GM12801 (cell line): Measurements from ENCODE around the gene IFNLR1.

Experiments used
- TF ChIP-seq, protein P1 (sequence below): IDR thresholded peaks from one replicate; pipeline ENCODE4 v1.5.1; 2011; ENCODE audit warnings: control low read depth; ENCODE audit not compliant: insufficient read length; ENCODE audit errors: extremely low read depth

Gene IFNLR1

GRCh38 chr1:24212376-24212775 lies 25.3 kb upstream of the IFNLR1 start:
- TF ChIP-seq, protein P1, sequence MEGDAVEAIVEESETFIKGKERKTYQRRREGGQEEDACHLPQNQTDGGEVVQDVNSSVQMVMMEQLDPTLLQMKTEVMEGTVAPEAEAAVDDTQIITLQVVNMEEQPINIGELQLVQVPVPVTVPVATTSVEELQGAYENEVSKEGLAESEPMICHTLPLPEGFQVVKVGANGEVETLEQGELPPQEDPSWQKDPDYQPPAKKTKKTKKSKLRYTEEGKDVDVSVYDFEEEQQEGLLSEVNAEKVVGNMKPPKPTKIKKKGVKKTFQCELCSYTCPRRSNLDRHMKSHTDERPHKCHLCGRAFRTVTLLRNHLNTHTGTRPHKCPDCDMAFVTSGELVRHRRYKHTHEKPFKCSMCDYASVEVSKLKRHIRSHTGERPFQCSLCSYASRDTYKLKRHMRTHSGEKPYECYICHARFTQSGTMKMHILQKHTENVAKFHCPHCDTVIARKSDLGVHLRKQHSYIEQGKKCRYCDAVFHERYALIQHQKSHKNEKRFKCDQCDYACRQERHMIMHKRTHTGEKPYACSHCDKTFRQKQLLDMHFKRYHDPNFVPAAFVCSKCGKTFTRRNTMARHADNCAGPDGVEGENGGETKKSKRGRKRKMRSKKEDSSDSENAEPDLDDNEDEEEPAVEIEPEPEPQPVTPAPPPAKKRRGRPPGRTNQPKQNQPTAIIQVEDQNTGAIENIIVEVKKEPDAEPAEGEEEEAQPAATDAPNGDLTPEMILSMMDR, result no peak

- TF ChIP-seq, protein P1, result no peak
These were observed 23.1 kb upstream of the IFNLR1 start for GRCh38 chr1:24210195-24210627.

GRCh38 chr1:24209097-24209496 lies 22.0 kb upstream of the IFNLR1 start:
- TF ChIP-seq, protein P1, result no peak

DNA sequence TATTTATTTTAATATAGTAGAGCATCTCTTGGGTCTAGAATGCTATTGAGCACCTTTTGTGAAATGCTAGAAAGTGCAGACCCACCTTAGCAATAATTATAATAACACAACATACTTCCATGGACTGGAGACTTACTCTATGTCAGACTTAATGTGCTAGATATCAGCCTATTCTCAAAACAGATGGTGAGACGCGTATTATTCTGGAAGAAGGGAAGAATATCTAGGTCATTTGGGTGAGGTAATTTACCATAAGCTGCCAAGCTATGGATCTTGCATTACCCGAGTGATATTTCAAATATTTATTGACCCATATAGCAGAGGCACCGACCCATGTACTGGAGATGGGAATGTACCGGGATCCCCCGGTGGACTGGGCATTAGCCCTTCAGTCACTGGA lies 20.6 kb upstream of the IFNLR1 start:
- TF ChIP-seq, protein P1, result no peak

DNA sequence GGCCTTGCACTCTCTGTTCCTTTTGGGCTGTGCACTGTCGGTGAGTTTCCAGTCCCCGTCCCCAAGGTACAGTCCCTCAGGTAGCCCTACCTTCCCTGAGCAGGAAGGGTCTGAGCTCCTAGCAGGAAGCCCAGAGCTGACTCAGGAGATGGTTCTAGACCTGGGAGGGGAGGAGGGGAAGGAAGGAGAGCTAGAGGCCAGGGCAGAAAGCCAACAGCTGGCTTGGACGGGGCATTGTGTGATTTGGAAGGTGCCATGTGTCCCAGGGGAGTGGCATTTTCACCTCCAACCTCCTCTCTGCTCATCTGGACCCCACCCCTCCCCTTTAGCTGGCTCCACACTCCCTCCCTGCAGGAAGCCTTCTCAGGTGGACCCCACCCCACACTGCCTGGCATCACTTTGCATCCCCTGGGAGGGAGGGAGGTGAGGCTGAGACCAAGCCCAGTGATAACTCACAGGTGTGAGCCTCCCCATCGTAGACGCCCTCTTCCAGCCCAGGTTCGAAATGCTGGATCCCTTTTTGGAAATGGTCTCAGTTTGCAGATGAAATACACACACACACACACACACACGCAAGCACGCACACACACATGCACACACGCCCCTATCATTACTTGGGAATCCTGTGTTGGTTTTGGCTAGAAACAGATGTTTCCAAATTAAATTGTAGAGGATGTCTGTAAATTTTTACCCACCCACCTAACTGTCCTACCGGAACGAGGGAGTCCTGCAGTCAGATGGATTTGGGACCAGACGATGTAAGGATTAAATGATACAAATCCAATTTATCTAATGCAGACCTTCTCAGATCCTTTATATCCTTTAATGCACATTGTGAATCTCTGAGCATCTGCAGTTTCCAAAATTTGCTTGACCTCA lies 19.7 kb upstream of the IFNLR1 start:
- TF ChIP-seq, protein P1, result no peak

- TF ChIP-seq, protein P1, result no peak
These were observed 19.0 kb upstream of the IFNLR1 start for GRCh38 chr1:24206083-24206464.

GRCh38 chr1:24205345-24206082 lies 18.4 kb upstream of the IFNLR1 start:
- TF ChIP-seq, protein P1, result no peak
